GM23248 (cell line): ENCODE measurements around the gene PLXNA1. TPM values are rescaled to one million over a fixed set of nuclear protein-coding genes. Genes with fewer than 3 reads are reported as not detected.

Source experiments
- DNase-seq: peaks from one replicate; pipeline ENCODE4 v3.0.0-alpha.2; 2015
- H2AFZ ChIP-seq: fragments of 200-600 bp; sonication (generic); 2 replicates; pipeline ENCODE4 v1.6.1; 2016; ENCODE audit warnings: antibody characterized with exemption
- H3F3A ChIP-seq: fragments of 200-600 bp; sonication (generic); 2 replicates; pipeline ENCODE4 v1.6.1; 2016; ENCODE audit warnings: mild to moderate bottlenecking, antibody characterized with exemption, mixed run types; ENCODE audit not compliant: insufficient read depth
- H3K27ac ChIP-seq: fragments of 200-600 bp; sonication (generic); 2 replicates; pipeline ENCODE4 v1.5.1; 2016; ENCODE audit warnings: mild to moderate bottlenecking
- H3K27me3 ChIP-seq: fragments of 200-600 bp; sonication (generic); replicated peaks from 2 replicates; pipeline ENCODE4 v1.6.1; 2016; ENCODE audit warnings: mild to moderate bottlenecking; ENCODE audit not compliant: insufficient read depth
- H3K36me3 ChIP-seq: fragments of 200-600 bp; sonication (generic); 2 replicates; pipeline ENCODE4 v1.6.1; 2016; ENCODE audit warnings: low read depth, mild to moderate bottlenecking
- H3K4me1 ChIP-seq: fragments of 200-600 bp; sonication (generic); 2 replicates; pipeline ENCODE4 v1.6.1; 2016; ENCODE audit warnings: mild to moderate bottlenecking; ENCODE audit not compliant: insufficient read depth
- H3K4me2 ChIP-seq: fragments of 200-600 bp; sonication (generic); one replicate; pipeline ENCODE4 v1.6.1; 2016; ENCODE audit warnings: mild to moderate bottlenecking; ENCODE audit not compliant: unreplicated experiment
- H3K4me3 ChIP-seq: fragments of 200-600 bp; sonication (generic); 2 replicates; pipeline ENCODE4 v1.5.1; 2016; ENCODE audit warnings: mild to moderate bottlenecking
- H3K79me2 ChIP-seq: fragments of 200-600 bp; sonication (generic); 2 replicates; pipeline ENCODE4 v1.6.1; 2016; ENCODE audit warnings: mild to moderate bottlenecking; ENCODE audit not compliant: insufficient read depth
- H3K9ac ChIP-seq: fragments of 200-600 bp; sonication (generic); 2 replicates; pipeline ENCODE4 v1.6.1; 2016; ENCODE audit warnings: mild to moderate bottlenecking
- H3K9me2 ChIP-seq: fragments of 200-600 bp; sonication (generic); 2 replicates; pipeline ENCODE4 v1.6.1; 2016; ENCODE audit warnings: mixed run types, mild to moderate bottlenecking, moderate library complexity; ENCODE audit not compliant: insufficient read depth
- H3K9me3 ChIP-seq: fragments of 200-600 bp; sonication (generic); one replicate; pipeline ENCODE4 v1.6.1; 2017; ENCODE audit warnings: low read depth
- H4K20me1 ChIP-seq: fragments of 200-600 bp; sonication (generic); 2 replicates; pipeline ENCODE4 v1.6.0; 2016; ENCODE audit not compliant: insufficient read depth
- EZH2 ChIP-seq: fragments of 200-600 bp; sonication (generic); IDR thresholded peaks from 2 replicates; pipeline ENCODE4 v1.6.1; 2018; ENCODE audit warnings: antibody characterized with exemption, mild to moderate bottlenecking; ENCODE audit not compliant: insufficient read depth, poor library complexity, severe bottlenecking
- EZH2phosphoT487 ChIP-seq: fragments of 200-600 bp; sonication (generic); IDR thresholded peaks from 2 replicates; pipeline ENCODE4 v1.6.1; 2018; ENCODE audit warnings: antibody characterized with exemption, moderate library complexity, mild to moderate bottlenecking, low read depth; ENCODE audit not compliant: insufficient read depth
- WGBS, 2 experiments: methylation state at CpG; one replicate each; pipeline ENCODE4 v1.1.6; 2015 to 2017; ENCODE audit warnings: low lambda C conversion rate in 2 of 2, low coverage in 1 of 2; ENCODE audit errors: missing lambda C conversion rate in 2 of 2; 5-methylcytosine and 5-hydroxymethylcytosine counted together
- in situ Hi-C: fragments of 300-500 bp; cut with MboI; formaldehyde crosslinking; loops from 2 replicates; pipeline ENCODE4 v1.15.0; 2020
- polyA plus RNA-seq: library from polyadenylated mRNA; unstranded; fragments of >200 nt; fragmentation: Nextera tagmentation; extraction: Ambion mirVana; gene quantifications from 2 replicates; pipeline ENCODE4 v1.2.1, GENCODE V29; 2016
- total RNA-seq: library from RNA; depleted of rRNA; stranded (reverse); fragments of >200 nt; shearing (Covaris generic); gene quantifications from 2 replicates; pipeline ENCODE4 v1.2.3, GENCODE V29; 2014

The PLXNA1 gene
- total and polyA plus RNA-seq, 2 experiments from 2014 or later: 13.4 to 84.7 TPM

GRCh38 chr3:126983653-126984390 lies 907 bp downstream of the PLXNA1 start:
- WGBS, 2 experiments: 1% methylated on average over 30 to 44 of the region's 61 CpGs
- Histone ChIP-seq H3K4me3 (peak overlapping the region; percentile 95), H3K36me3 (no peaks in the 10 kb centered on the region), H3K4me2 (peak overlapping the region; percentile 91), H3F3A (no peaks in the 10 kb centered on the region), H3K27me3 (no peaks in the 10 kb centered on the region), H4K20me1 (peaks cover 4% of the 10 kb centered on the region; the same call in 1 of the 2 replicates), H3K4me1 (peaks cover 11% of the 10 kb centered on the region), H3K9me2 (no peaks in the 10 kb centered on the region), H2AFZ (peak overlapping the region; percentile 53), H3K9ac (peak overlapping the region; percentile 85), H3K9me3 (no peaks in the 10 kb centered on the region), H3K27ac (no peak overlapping the region), H3K79me2 (peaks cover 54% of the 10 kb centered on the region)
- DNase-seq: peak; percentile 65
- TF ChIP-seq EZH2 (no peak), EZH2phosphoT487 (no peak)
- in situ Hi-C loops: no loop called here

- peaks cover 61% of the 10 kb centered on the region for H3K79me2 ChIP-seq
- H3K27me3 ChIP-seq: no peaks in the 10 kb centered on the region
- no peak overlapping the region for H2AFZ ChIP-seq
- DNase-seq: peak; percentile 32
- peak overlapping the region; percentile 95 for H3K4me3 ChIP-seq
- H3K9me2 ChIP-seq: no peaks in the 10 kb centered on the region
- H3F3A ChIP-seq: no peaks in the 10 kb centered on the region
- H3K4me2 ChIP-seq: peak overlapping the region; percentile 91
- peaks cover 4% of the 10 kb centered on the region; the same call in 1 of the 2 replicates for H4K20me1 ChIP-seq
- in situ Hi-C loops: no loop called here
- no peaks in the 10 kb centered on the region for H3K9me3 ChIP-seq
- TF ChIP-seq EZH2: no peak
- TF ChIP-seq EZH2phosphoT487: no peak
- peak overlapping the region; percentile 85 for H3K9ac ChIP-seq
- 32 to 35% methylated on average over 20 of the region's 21 CpGs for WGBS, 2 experiments
- peaks cover 11% of the 10 kb centered on the region for H3K4me1 ChIP-seq
- no peaks in the 10 kb centered on the region for H3K36me3 ChIP-seq
- no peak overlapping the region for H3K27ac ChIP-seq
Measured at GRCh38 chr3:126984391-126985131, 1.6 kb downstream of the PLXNA1 start.

- in situ Hi-C loops: no loop called here
Measured at GRCh38 chr3:126985132-126985985, 2.4 kb downstream of the PLXNA1 start.

GRCh38 chr3:126986001-126986400 lies 3.1 kb downstream of the PLXNA1 start:
- Histone ChIP-seq H3F3A (no peaks in the 10 kb centered on the region), H3K9ac (0 out of 2 replicates have a peak overlapping the region, but pooled peaks have one; percentile 15), H3K9me2 (no peaks in the 10 kb centered on the region), H3K36me3 (no peaks in the 10 kb centered on the region; the same call in 1 of the 2 replicates), H3K27ac (no peak overlapping the region), H2AFZ (no peak overlapping the region), H3K9me3 (no peaks in the 10 kb centered on the region), H3K79me2 (peaks cover 75% of the 10 kb centered on the region), H3K4me3 (no peak overlapping the region), H4K20me1 (peaks cover 4% of the 10 kb centered on the region; the same call in 1 of the 2 replicates), H3K27me3 (no peaks in the 10 kb centered on the region), H3K4me2 (peak overlapping the region; percentile 39), H3K4me1 (peaks cover 11% of the 10 kb centered on the region)
- TF ChIP-seq EZH2 (no peak), EZH2phosphoT487 (no peak)
- 34 to 41% methylated on average over 9 of the region's 9 CpGs for WGBS, 2 experiments
- peak; percentile 64 for DNase-seq
- in situ Hi-C loops: no loop called here

More at GRCh38 chr3:126985132-126985985, 2.4 kb downstream of the PLXNA1 start:
- Histone ChIP-seq H3K79me2 (peaks cover 69% of the 10 kb centered on the region), H3K4me3 (peak overlapping the region; percentile 95; the same call in 1 of the 2 replicates), H3K9me3 (no peaks in the 10 kb centered on the region), H3K36me3 (no peaks in the 10 kb centered on the region; the same call in 1 of the 2 replicates), H3K9ac (peak overlapping the region; percentile 85), H3K27me3 (no peaks in the 10 kb centered on the region), H2AFZ (no peak overlapping the region), H3K4me1 (peaks cover 11% of the 10 kb centered on the region), H3F3A (no peaks in the 10 kb centered on the region), H4K20me1 (peaks cover 4% of the 10 kb centered on the region; the same call in 1 of the 2 replicates), H3K4me2 (peak overlapping the region; percentile 39), H3K27ac (no peak overlapping the region), H3K9me2 (no peaks in the 10 kb centered on the region)
- DNase-seq: no peak
- WGBS, 2 experiments: 70 to 72% methylated on average over 10 to 17 of the region's 17 CpGs
- TF ChIP-seq EZH2: no peak
- TF ChIP-seq EZH2phosphoT487: no peak
